NCI-H1092 treated with DMSO at 0.1 percent for 48 hours (cell line): ENCODE data around the gene CNTNAP2.

Source experiments
- DNase-seq: peaks from one replicate; lab custom pipeline; 2025; lab: John Stamatoyannopoulos, UW

Gene CNTNAP2

GRCh38 chr7:146417176-146417575 is 300.6 kb downstream of the CNTNAP2 start:
- DNase-seq = no peak

- no peak for DNase-seq
These were observed 306.8 kb downstream of the CNTNAP2 start for GRCh38 chr7:146423446-146423845.

- DNase-seq = no peak
These were observed 307.5 kb downstream of the CNTNAP2 start for GRCh38 chr7:146424084-146424483.

GRCh38 chr7:146433501-146433900 is 316.9 kb downstream of the CNTNAP2 start:
- no peak for DNase-seq

GRCh38 chr7:146443102-146443501 is 326.5 kb downstream of the CNTNAP2 start:
- DNase-seq = no peak

GRCh38 chr7:146449625-146450024 is 333.0 kb downstream of the CNTNAP2 start:
- DNase-seq = no peak

GRCh38 chr7:146455091-146455655 is 338.6 kb downstream of the CNTNAP2 start:
- DNase-seq = no peak

- no peak for DNase-seq
These were observed 362.4 kb downstream of the CNTNAP2 start for GRCh38 chr7:146479040-146479439.

GRCh38 chr7:146486519-146486918 is 369.9 kb downstream of the CNTNAP2 start:
- DNase-seq = no peak

- DNase-seq = no peak
These were observed 375.4 kb downstream of the CNTNAP2 start for GRCh38 chr7:146492017-146492416.

GRCh38 chr7:146494952-146495596 is 378.5 kb downstream of the CNTNAP2 start:
- DNase-seq = no peak

- DNase-seq = no peak
These were observed 380.1 kb downstream of the CNTNAP2 start for GRCh38 chr7:146496657-146497056.

- no peak for DNase-seq
These were observed 383.4 kb downstream of the CNTNAP2 start for GRCh38 chr7:146499970-146500369.

- DNase-seq = no peak
These were observed 387.2 kb downstream of the CNTNAP2 start for GRCh38 chr7:146503844-146504243.

- no peak for DNase-seq
These were observed 393.6 kb downstream of the CNTNAP2 start for GRCh38 chr7:146510088-146510680.

- DNase-seq = no peak
These were observed 397.7 kb downstream of the CNTNAP2 start for GRCh38 chr7:146514304-146514703.

- no peak for DNase-seq
These were observed 412.0 kb downstream of the CNTNAP2 start for GRCh38 chr7:146528581-146528980.

GRCh38 chr7:146539836-146540235 is 423.2 kb downstream of the CNTNAP2 start:
- DNase-seq = no peak

GRCh38 chr7:146542101-146542500 is 425.5 kb downstream of the CNTNAP2 start:
- no peak for DNase-seq

GRCh38 chr7:146544748-146545147 is 428.1 kb downstream of the CNTNAP2 start:
- no peak for DNase-seq

- no peak for DNase-seq
These were observed 432.2 kb downstream of the CNTNAP2 start for GRCh38 chr7:146548816-146549215.

- DNase-seq = peak; percentile 80
These were observed 438.0 kb downstream of the CNTNAP2 start for GRCh38 chr7:146554556-146554955.

- no peak for DNase-seq
These were observed 441.4 kb downstream of the CNTNAP2 start for GRCh38 chr7:146557971-146558469.
